ENCODE results near the gene VCL.

- no peak for TF ChIP-seq POLR2AphosphoS5 (IDR thresholded peaks at IDR 0.05)
- TF ChIP-seq, protein P1, sequence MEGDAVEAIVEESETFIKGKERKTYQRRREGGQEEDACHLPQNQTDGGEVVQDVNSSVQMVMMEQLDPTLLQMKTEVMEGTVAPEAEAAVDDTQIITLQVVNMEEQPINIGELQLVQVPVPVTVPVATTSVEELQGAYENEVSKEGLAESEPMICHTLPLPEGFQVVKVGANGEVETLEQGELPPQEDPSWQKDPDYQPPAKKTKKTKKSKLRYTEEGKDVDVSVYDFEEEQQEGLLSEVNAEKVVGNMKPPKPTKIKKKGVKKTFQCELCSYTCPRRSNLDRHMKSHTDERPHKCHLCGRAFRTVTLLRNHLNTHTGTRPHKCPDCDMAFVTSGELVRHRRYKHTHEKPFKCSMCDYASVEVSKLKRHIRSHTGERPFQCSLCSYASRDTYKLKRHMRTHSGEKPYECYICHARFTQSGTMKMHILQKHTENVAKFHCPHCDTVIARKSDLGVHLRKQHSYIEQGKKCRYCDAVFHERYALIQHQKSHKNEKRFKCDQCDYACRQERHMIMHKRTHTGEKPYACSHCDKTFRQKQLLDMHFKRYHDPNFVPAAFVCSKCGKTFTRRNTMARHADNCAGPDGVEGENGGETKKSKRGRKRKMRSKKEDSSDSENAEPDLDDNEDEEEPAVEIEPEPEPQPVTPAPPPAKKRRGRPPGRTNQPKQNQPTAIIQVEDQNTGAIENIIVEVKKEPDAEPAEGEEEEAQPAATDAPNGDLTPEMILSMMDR (IDR thresholded peaks at IDR 0.05): no peak
- TF ChIP-seq EP300 (IDR thresholded peaks at IDR 0.05): no peak
- no peak for TF ChIP-seq POLR2A (IDR thresholded peaks at IDR 0.05)
Measured at GRCh38 chr10:73948947-73949633, 48.8 kb upstream of the VCL start.

Measured in upper lobe of left lung (tissue), 4 donors.